SK-N-SH (cell line): ENCODE measurements around the gene PKNOX2. TPM values are rescaled to one million over a fixed set of nuclear protein-coding genes. Genes with fewer than 3 reads are reported as not detected.

ENCODE experiments used
- CTCF ChIA-PET: fragments of 300-600, 350-600 bp; formaldehyde crosslinking; extraction: SDS; loops from one replicate; lab custom pipeline; 2021; lab: Yijun Ruan, JAX
- POLR2A ChIA-PET: fragments of 350-600 bp; sonication (Branson Sonifier 250); formaldehyde crosslinking; extraction: SDS; loops from one replicate; lab custom pipeline; 2020; ENCODE audit warnings: antibody characterized with exemption, inconsistent platforms; lab: Yijun Ruan, JAX
- DNase-seq: peaks from one replicate; pipeline ENCODE4 v3.0.0; 2012
- H2AFZ ChIP-seq: fragments of 200-600 bp; sonication (generic); 2 replicates; pipeline ENCODE4 v1.8.1; 2016; ENCODE audit warnings: antibody characterized with exemption, mild to moderate bottlenecking, low read depth
- H3F3A ChIP-seq: fragments of 200-600 bp; sonication (generic); replicated peaks from 2 replicates; pipeline ENCODE3; 2016; ENCODE audit warnings: antibody characterized with exemption, mild to moderate bottlenecking; ENCODE audit not compliant: insufficient read depth
- H3K27ac ChIP-seq, 2 experiments: fragments of 200-500 bp in 1 of 2; fragments of 200-600 bp in 1 of 2; sonication (Bioruptor generic) in 1 of 2; sonication (generic), shearing (Covaris generic) in 1 of 2; 2 replicates each; pipeline versions ENCODE4 v1.5.1 to v1.6.1; 2014 to 2016; ENCODE audit warnings: low read depth in 2 of 2, inconsistent platforms in 1 of 2, low read length in 1 of 2, mild to moderate bottlenecking in 1 of 2, mixed read lengths in 1 of 2
- H3K27me3 ChIP-seq: fragments of 200-600 bp; sonication (generic), shearing (Covaris generic); 2 replicates; pipeline ENCODE4 v1.6.1; 2016; ENCODE audit warnings: mixed run types; ENCODE audit not compliant: insufficient read depth
- H3K36me3 ChIP-seq, 2 experiments: fragments of 200-500 bp in 1 of 2; fragments of 200-600 bp in 1 of 2; sonication (Bioruptor generic) in 1 of 2; sonication (generic) in 1 of 2; replicated peaks in 1 of 2; 2 replicates each; pipeline versions ENCODE3 to v1.5.1; 2014 to 2016; ENCODE audit warnings: low read length in 1 of 2, mild to moderate bottlenecking in 1 of 2; ENCODE audit not compliant: insufficient read depth in 2 of 2, control insufficient read depth in 1 of 2
- H3K4me1 ChIP-seq, 2 experiments: fragments of 200-500 bp in 1 of 2; fragments of 200-600 bp in 1 of 2; sonication (Bioruptor generic) in 1 of 2; sonication (generic), shearing (Covaris generic) in 1 of 2; 2 replicates each; pipeline versions ENCODE4 v1.5.1 to v1.6.1; 2014 to 2016; ENCODE audit warnings: low read depth in 1 of 2, low read length in 1 of 2, mixed run types in 1 of 2; ENCODE audit not compliant: insufficient read depth in 2 of 2, control insufficient read depth in 1 of 2
- H3K4me2 ChIP-seq: fragments of 200-600 bp; sonication (generic), shearing (Covaris generic); 2 replicates; pipeline ENCODE4 v1.6.1; 2017; ENCODE audit warnings: mixed run types
- H3K4me3 ChIP-seq, 2 experiments: fragments of 200-500 bp in 1 of 2; fragments of 200-600 bp in 1 of 2; sonication (Bioruptor generic) in 1 of 2; sonication (generic), shearing (Covaris generic) in 1 of 2; 2 replicates each; pipeline versions ENCODE4 v1.5.1 to v1.8.1; 2014 to 2016; ENCODE audit warnings: low read depth in 2 of 2, inconsistent platforms in 1 of 2, low read length in 1 of 2, mild to moderate bottlenecking in 1 of 2, mixed read lengths in 1 of 2, moderate library complexity in 1 of 2
- H3K79me2 ChIP-seq: fragments of 200-600 bp; sonication (generic); 2 replicates; pipeline ENCODE4 v1.8.1; 2017; ENCODE audit warnings: mild to moderate bottlenecking; ENCODE audit not compliant: insufficient read depth
- H3K9ac ChIP-seq: fragments of 200-600 bp; sonication (generic); 2 replicates; pipeline ENCODE4 v1.6.1; 2017; ENCODE audit warnings: mixed run types
- H3K9me2 ChIP-seq: fragments of 200-600 bp; sonication (generic); 2 replicates; pipeline ENCODE4 v1.6.1; 2017; ENCODE audit warnings: mixed run types
- H3K9me3 ChIP-seq: fragments of 200-600 bp; sonication (generic); 2 replicates; pipeline ENCODE4 v1.6.1; 2017; ENCODE audit warnings: mixed run types, mild to moderate bottlenecking, moderate library complexity
- H4K20me1 ChIP-seq: fragments of 200-600 bp; sonication (generic); 2 replicates; pipeline ENCODE4 v1.6.1; 2017; ENCODE audit warnings: mild to moderate bottlenecking, mixed run types; ENCODE audit not compliant: insufficient read depth
- CHD2 ChIP-seq: fragments of 150-350 bp; IDR thresholded peaks from 2 replicates; pipeline ENCODE4 v1.6.1; 2018; ENCODE audit warnings: low read length; ENCODE audit not compliant: partially characterized antibody
- EZH2phosphoT487 ChIP-seq: fragments of 200-600 bp; sonication (generic); IDR thresholded peaks from 2 replicates; pipeline ENCODE4 v1.6.1; 2017; ENCODE audit warnings: low read depth, mixed run types, mild to moderate bottlenecking, antibody characterized with exemption, moderate library complexity, borderline replicate concordance
- GABPA ChIP-seq: IDR thresholded peaks from 2 replicates; pipeline ENCODE4 v1.4.0; 2012; ENCODE audit warnings: low read depth, mild to moderate bottlenecking
- GATA2 ChIP-seq: sonication (generic); formaldehyde crosslinking; IDR thresholded peaks from 2 replicates; pipeline ENCODE4 v1.5.0; 2020; ENCODE audit warnings: mild to moderate bottlenecking, missing genetic modification reagents
- MAX ChIP-seq: IDR thresholded peaks from 2 replicates; pipeline ENCODE4 v1.4.0; 2012; ENCODE audit warnings: low read depth
- MXI1 ChIP-seq: IDR thresholded peaks from 2 replicates; pipeline ENCODE4 v1.6.1; 2012; ENCODE audit warnings: mild to moderate bottlenecking, low read depth, low read length, improper control_type of control experiment
- NFIC ChIP-seq: IDR thresholded peaks from 2 replicates; pipeline ENCODE4 v1.4.0; 2012; ENCODE audit warnings: borderline replicate concordance
- NRF1 ChIP-seq: IDR thresholded peaks from 2 replicates; pipeline ENCODE4 v1.6.1; 2012; ENCODE audit warnings: low read depth, mild to moderate bottlenecking, low read length
- RAD21 ChIP-seq: IDR thresholded peaks from 2 replicates; pipeline ENCODE4 v1.6.1; 2012; ENCODE audit warnings: mild to moderate bottlenecking, low read length
- RCOR1 ChIP-seq: fragments of 150-350 bp; IDR thresholded peaks from 2 replicates; pipeline ENCODE4 v1.6.1; 2017; ENCODE audit warnings: antibody characterized with exemption, low read length
- REST ChIP-seq: IDR thresholded peaks from 2 replicates; pipeline ENCODE4 v1.6.1; 2012; ENCODE audit warnings: mild to moderate bottlenecking, low read depth, low read length, moderate library complexity
- RFX5 ChIP-seq: IDR thresholded peaks from 2 replicates; pipeline ENCODE4 v1.6.1; 2012; ENCODE audit warnings: mild to moderate bottlenecking, improper control_type of control experiment, low read length
- SMC3 ChIP-seq: IDR thresholded peaks from 2 replicates; pipeline ENCODE4 v1.6.1; 2012; ENCODE audit warnings: low read depth, low read length, improper control_type of control experiment
- TAF1 ChIP-seq: IDR thresholded peaks from 2 replicates; pipeline ENCODE4 v1.6.1; 2012; ENCODE audit warnings: low read depth, mild to moderate bottlenecking, low read length, moderate library complexity, borderline replicate concordance
- TCF12 ChIP-seq: IDR thresholded peaks from 2 replicates; pipeline ENCODE4 v1.4.0; 2012
- USF2 ChIP-seq: fragments of 150-350 bp; IDR thresholded peaks from 2 replicates; pipeline ENCODE4 v1.6.1; 2017; ENCODE audit warnings: antibody characterized with exemption, low read length, low read depth, borderline replicate concordance
- YY1 ChIP-seq: IDR thresholded peaks from 2 replicates; pipeline ENCODE4 v1.4.0; 2012; ENCODE audit warnings: low read depth, mild to moderate bottlenecking
- WGBS: methylation state at CpG from one replicate; pipeline ENCODE4 v1.1.6; 2017; ENCODE audit warnings: low lambda C conversion rate; 5-methylcytosine and 5-hydroxymethylcytosine counted together
- polyA plus RNA-seq, 3 experiments: library from polyadenylated mRNA; depleted of rRNA; stranded (reverse); fragments of >200 nt; gene quantifications; 2 replicates each; pipeline ENCODE4 v1.2.3, GENCODE V29; 2012

The PKNOX2 gene
- polyA plus RNA-seq, 1 of the 3 experiments (the other 2 are of a cell fraction): 0.02 TPM

GRCh38 chr11:125414121-125414520, 249.6 kb downstream of the PKNOX2 start (continued):
- no peak for TF ChIP-seq USF2
- TF ChIP-seq, all 33 proteins: peak for 0

GRCh38 chr11:125416981-125417935, 252.7 kb downstream of the PKNOX2 start:
- no peaks in the 10 kb centered on the region for H4K20me1 ChIP-seq
- no peaks in the 10 kb centered on the region for H3K36me3 ChIP-seq
- H3K4me3 ChIP-seq: no peak overlapping the region
- no peak overlapping the region for H2AFZ ChIP-seq
- H3F3A ChIP-seq: no peaks in the 10 kb centered on the region
- H3K9ac ChIP-seq: no peak overlapping the region
- CTCF ChIA-PET: interaction anchor here (1.1 to 4.4 kb wide), 5 partner anchors 10 to 326 kb away, joined by 3 to 31 read pairs (median 5); no protein-coding TSS in a partner anchor
- POLR2A ChIA-PET: no interaction called here
- H3K4me2 ChIP-seq: no peak overlapping the region
- no peaks in the 10 kb centered on the region for H3K9me2 ChIP-seq
- TF ChIP-seq REST (no peak), MAX (no peak), USF2 (no peak), RFX5 (no peak), NRF1 (no peak), TAF1 (no peak), RAD21 (no peak), RCOR1 (no peak), NFIC (no peak), GATA2 (CRISPR knock-in tag) (no peak), SMC3 (no peak), MXI1 (no peak), CHD2 (no peak), EZH2phosphoT487 (no peak), YY1 (no peak), TCF12 (no peak), GABPA (no peak)
- no peak for DNase-seq
- peaks cover 2% of the 10 kb centered on the region; the same call in 1 of the 2 replicates for H3K27me3 ChIP-seq
- H3K79me2 ChIP-seq: no peaks in the 10 kb centered on the region
- H3K9me3 ChIP-seq: no peaks in the 10 kb centered on the region
- H3K4me1 ChIP-seq: no peaks in the 10 kb centered on the region
- WGBS: 52% methylated on average over 19 of the region's 20 CpGs
- no peak overlapping the region for H3K27ac ChIP-seq
